IMR-90 (cell line): ENCODE measurements around the gene RASD2.

Experiments used
- CTCF ChIP-seq: conservative IDR thresholded peaks from 2 replicates; pipeline ENCODE4 v1.5.1; 2012; ENCODE audit warnings: mild to moderate bottlenecking, low read depth, low read length, improper control_type of control experiment
- ELK1 ChIP-seq: fragments of 150-350 bp; IDR thresholded peaks from 2 replicates; pipeline ENCODE4 v1.6.1; 2016; ENCODE audit warnings: low read depth, mild to moderate bottlenecking, low read length, moderate library complexity, borderline replicate concordance
- MAZ ChIP-seq: IDR thresholded peaks from 2 replicates; pipeline ENCODE4 v1.6.1; 2012; ENCODE audit warnings: low read depth, mild to moderate bottlenecking, low read length, improper control_type of control experiment, moderate library complexity, borderline replicate concordance
- POLR2A ChIP-seq: IDR thresholded peaks from 2 replicates; pipeline ENCODE4 v1.6.1; 2012; ENCODE audit warnings: mild to moderate bottlenecking, low read depth, low read length
- RAD21 ChIP-seq: IDR thresholded peaks from 2 replicates; pipeline ENCODE4 v1.6.1; 2012; ENCODE audit warnings: low read length, improper control_type of control experiment
- RCOR1 ChIP-seq: IDR thresholded peaks from 2 replicates; pipeline ENCODE4 v1.6.1; 2012; ENCODE audit warnings: mild to moderate bottlenecking, low read length, improper control_type of control experiment; ENCODE audit not compliant: insufficient replicate concordance
- RFX5 ChIP-seq: IDR thresholded peaks from 2 replicates; pipeline ENCODE4 v1.8.0; 2012; ENCODE audit warnings: low read depth, mild to moderate bottlenecking, low read length, moderate library complexity
- SMC3 ChIP-seq: fragments of 150-350 bp; IDR thresholded peaks from 2 replicates; pipeline ENCODE4 v1.6.1; 2016; ENCODE audit warnings: low read depth, mild to moderate bottlenecking, antibody characterized with exemption, low read length, moderate library complexity

- TF ChIP-seq RAD21 = no peak
- no peak for TF ChIP-seq SMC3
- no peak for TF ChIP-seq CTCF
- no peak for TF ChIP-seq RFX5
- no peak for TF ChIP-seq POLR2A
- TF ChIP-seq ELK1 = no peak
- TF ChIP-seq RCOR1 = no peak
- TF ChIP-seq MAZ = no peak
Measured at GRCh38 chr22:35543702-35544101, 3.1 kb downstream of the RASD2 start.
